ENCODE results near the gene PTGER1.
"Not testable (repeated sequence)": the region's sequence is repeated elsewhere in the genome, so short reads cannot be mapped to it uniquely, and the experiment has no call there.

Gene PTGER1

DNA sequence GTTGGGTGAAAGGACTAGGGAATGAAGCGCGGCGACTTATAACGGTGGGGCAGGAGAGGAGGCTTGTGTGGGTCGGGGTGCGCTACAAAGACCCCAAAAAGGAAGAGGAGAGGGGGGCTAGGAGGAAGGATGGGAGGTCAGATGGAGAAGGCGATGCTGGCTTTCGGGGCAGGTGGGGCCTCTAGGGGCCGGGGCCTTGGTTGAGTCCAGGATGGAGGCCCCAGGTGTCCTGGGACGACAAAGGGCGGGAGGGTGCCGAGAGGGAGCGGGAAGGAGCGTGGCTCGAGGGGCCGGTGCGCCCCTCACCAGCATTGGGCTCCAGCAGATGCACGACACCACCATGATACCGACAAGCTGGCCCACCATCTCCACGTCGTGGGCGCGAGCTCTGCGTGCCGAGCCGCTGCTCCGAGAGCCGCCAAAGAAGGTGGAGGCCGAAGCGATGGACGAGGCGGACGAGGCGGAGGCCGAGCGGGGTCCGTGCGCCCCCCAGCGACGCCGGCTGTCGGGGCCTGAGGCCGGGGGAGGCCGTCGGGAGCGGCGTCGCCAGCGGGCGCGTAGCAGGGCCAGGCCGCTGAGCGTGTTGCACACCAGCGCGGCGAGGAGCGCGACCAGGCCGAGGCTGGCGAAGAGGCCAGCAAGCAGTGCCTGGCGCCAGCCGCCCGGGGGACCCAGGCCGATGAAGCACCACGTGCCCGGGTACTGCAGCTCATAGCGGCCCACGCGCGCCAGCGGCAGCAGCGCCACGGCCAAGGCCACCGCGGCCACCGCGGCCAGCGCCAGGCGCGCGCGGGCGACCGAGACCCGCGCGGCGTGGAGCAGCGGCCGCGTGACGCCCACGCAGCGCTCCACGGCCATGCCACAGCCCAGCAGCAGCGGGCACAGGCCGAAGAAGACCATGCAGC, 1.8 kb downstream of the PTGER1 start:
- no peak for DNase-seq

DNA sequence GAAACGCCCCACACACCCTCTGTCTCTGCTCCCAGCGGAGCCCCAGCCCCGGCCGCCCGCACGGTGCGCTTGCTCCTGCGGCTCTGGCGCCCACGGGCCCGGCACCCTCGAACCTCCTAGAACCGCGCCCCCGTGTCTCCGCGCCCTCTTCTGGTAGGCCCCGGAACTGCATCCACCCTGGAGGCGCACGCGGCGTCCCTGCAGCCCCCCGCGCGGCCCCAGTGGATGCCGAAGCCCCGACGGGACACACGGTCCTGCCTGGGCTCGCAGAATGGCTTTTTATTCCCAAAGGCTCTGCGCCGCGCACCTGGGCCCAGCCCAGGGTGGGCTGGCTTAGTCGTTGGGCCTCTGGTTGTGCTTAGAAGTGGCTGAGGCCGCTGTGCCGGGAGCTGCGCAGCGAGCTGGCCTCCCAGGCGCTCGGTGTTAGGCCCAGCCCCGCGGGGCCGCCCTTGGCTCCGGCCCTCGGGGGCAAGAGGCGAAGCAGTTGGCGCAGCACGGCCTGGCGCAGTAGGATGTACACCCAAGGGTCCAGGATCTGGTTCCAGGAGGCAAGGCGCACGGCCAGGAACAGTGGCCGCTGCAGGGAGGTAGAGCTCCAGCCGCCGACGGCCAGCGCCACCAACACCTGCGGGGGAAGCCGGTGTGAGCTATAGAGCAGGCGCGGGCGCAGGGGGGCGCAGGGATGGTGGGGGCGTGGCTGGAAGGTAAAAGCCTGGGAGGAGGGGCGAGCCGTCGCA, 2.8 kb downstream of the PTGER1 start:
- peak; percentile 74 for DNase-seq

DNA sequence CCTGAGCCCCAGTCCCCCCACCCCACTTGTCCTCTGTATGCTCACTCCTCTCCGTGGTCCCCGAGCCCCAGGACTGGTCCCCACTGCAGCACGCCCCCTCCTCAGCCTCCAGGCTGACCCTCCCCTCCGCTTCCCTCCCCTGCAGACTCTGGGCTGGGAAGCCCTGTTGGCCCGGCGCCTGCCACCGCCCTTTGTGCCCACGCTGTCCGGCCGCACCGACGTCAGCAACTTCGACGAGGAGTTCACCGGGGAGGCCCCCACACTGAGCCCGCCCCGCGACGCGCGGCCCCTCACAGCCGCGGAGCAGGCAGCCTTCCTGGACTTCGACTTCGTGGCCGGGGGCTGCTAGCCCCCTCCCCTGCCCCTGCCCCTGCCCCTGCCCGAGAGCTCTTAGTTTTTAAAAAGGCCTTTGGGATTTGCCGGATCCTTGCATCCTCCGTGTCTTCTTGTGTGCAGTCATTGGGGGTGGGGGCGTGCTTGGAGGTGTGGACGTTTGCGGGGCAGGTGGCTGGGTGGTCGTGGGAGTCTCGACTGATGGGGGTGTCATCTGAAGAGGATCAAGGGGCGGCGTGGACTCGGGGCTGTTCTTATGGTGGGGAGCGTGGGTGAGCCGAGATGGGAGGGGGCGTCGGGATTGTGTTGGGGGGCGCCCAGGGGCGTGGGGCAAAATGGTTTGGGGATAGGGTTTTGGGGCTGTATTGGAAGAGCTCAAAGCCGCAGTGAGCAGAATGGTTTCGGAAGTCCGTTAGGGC, 3.5 kb downstream of the PTGER1 start:
- DNase-seq, result no peak

DNA sequence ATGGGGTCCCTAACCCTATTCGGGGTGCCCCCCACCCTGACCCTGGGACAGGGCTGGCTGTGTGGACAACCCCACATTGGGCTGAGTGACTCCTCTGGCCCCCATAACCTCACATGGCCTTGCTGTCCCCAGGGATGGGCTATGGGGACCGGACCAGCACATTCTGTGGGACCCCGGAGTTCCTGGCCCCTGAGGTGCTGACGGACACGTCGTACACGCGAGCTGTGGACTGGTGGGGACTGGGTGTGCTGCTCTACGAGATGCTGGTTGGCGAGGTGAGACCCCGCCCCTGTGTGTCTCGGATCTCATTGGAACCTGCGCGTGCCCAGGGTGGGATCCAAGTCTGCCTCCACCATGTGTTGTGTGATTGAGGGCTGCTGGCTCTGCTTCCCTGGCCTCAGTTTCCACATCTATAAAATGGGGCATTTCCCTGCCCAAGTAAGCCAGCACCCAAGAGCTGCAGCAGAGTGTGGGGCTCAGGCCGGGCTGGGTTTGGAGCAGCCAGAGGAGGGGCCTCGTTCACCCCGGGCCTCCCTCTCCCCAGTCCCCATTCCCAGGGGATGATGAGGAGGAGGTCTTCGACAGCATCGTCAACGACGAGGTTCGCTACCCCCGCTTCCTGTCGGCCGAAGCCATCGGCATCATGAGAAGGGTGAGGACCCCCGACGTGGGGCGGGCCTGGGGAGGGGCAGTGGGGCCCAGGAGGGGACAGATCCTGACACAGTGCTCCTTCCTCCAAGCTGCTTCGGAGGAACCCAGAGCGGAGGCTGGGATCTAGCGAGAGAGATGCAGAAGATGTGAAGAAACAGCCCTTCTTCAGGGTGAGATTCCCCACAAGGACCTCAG, 4.9 kb downstream of the PTGER1 start:
- DNase-seq, result no peak

DNA sequence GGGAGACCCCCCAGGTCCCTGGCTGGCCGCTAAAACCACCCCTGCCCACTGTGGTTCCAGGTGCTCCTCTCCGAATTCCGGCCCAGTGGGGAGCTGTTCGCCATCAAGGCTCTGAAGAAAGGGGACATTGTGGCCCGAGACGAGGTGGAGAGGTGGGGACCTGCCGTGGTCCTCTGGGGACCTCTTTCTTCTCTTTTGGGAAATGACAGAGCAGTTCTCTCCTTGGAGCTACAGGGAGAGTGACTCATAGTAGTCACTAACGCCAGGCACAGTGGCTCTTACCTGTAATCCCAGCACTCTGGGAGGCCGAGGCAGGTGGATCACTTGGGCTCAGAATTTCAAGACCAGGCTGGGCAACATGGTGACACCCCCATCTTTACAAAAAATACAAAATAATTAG, 7.3 kb downstream of the PTGER1 start:
- no peak for DNase-seq

DNA sequence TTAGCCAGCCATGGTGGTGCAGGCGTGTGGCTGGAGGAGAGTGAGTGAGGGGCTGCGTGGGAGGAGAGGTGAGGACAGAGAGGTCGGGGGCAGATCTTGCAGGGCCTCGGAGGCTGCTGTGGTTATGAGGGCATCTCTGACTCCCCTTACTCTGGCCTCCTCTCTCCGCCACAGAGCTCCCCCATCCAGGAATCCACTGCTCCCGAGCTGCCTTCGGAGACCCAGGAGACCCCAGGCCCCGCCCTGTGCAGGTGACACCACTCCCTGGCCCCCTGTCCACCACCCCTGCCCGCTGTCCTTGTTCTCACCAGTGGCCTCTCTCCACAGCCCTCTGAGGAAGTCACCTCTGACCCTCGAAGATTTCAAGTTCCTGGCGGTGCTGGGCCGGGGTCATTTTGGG, 7.8 kb downstream of the PTGER1 start:
- no peak for DNase-seq

DNA sequence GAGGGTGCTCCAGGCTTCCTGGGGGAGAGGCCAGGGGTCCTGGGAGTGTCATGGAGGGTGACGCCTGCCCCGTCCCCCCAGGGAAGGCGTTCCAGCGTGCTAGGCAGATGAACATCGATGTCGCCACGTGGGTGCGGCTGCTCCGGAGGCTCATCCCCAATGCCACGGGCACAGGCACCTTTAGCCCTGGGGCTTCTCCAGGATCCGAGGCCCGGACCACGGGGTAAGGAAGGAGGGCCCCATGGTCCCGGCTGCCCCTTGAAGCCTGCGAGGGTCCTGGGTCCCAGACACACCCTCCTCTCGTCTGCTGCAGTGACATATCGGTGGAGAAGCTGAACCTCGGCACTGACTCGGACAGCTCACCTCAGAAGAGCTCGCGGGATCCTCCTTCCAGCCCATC, 11.4 kb downstream of the PTGER1 start:
- no peak for DNase-seq

DNA sequence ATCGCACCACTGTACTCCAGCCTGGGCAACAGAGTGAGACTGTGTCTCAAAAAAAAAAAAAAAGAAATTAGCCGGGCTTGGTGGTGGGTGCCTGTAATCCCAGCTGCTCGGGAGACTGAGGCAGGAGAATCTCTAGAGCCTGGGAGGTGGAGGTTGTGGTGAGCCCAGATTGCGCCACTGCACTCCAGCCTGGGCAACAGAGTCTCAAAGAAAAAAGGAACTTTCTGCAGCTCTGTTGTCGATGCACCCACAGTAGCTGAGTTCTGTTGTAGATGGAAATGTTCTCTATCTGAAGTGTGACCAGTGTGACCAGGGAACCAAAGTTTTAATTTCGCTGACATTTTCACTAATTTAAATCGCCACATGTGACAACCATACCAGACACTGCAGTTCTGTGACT, 12.8 kb downstream of the PTGER1 start:
- not testable (repeated sequence) for DNase-seq

DNA sequence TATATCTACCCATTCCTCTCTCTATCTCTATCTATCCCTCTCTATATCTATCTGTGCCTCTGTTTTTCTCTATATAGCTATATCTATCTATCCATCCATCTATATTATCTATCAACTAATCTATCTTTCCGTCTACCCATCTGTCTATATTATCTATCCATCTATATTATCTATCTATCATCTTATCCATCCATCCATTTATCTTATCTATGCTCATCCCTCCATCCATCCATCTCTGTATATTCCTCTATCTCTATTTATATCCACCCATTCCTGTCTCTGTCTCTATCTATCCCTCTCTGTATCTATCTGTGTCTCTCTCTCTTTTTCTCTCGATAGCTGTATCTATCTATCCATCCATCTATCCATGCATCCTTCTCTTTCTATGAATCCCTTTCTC, 14.2 kb downstream of the PTGER1 start:
- DNase-seq, result no peak

DNA sequence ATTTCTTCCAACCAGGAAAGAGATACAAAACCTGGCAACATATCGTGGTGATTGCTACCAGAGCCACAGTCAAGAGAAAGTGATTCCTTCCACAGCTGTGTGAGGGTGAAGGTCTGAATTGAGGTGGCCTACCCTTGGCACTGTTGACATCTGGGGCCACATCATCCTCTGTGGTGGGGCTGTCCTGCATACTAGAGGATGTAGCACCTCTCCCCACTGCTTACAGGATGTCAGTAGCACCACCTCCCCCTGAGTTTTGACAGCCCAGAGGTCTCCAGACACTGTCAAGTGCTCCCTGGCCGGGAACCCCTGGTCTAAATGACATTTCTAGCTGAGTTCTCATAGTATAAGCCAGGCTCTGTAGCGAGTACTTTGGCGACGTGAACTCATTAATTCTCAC, 15.5 kb downstream of the PTGER1 start:
- DNase-seq, result no peak

DNA sequence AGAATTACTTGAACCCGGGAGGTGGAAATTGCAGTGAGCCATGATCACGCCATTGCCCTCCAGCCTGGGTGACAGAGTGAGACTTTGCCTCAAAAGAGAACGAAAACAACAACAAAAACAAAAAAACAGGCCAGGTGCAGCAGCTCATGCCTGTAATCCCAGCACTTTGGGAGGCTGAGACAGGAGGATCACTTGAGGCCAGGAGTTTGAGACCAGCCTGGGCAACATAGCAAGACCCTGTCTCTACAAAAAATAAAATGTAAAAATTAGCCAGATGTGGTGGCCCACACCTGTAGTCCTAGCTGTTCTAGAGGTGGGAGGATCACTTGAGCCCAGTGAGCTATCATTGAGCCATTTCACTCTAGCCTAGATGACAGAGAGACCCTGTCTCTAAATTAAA, 22.9 kb downstream of the PTGER1 start:
- not testable (repeated sequence) for DNase-seq

DNA sequence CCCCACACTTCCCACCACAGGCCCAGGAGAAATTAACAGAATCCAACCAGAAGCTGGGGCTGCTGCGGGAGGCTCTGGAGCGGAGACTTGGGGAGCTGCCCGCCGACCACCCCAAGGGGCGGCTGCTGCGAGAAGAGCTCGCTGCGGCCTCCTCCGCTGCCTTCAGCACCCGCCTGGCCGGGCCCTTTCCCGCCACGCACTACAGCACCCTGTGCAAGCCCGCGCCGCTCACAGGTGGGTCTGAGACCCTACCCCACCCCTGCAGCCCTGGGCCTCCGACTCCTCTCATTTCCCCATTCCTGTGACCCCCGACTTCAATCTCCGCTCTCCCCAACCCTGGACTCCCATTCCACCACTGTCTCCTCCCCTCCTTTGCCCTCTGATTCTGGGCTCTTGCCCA, 24.3 kb downstream of the PTGER1 start:
- DNase-seq, result no peak

DNA sequence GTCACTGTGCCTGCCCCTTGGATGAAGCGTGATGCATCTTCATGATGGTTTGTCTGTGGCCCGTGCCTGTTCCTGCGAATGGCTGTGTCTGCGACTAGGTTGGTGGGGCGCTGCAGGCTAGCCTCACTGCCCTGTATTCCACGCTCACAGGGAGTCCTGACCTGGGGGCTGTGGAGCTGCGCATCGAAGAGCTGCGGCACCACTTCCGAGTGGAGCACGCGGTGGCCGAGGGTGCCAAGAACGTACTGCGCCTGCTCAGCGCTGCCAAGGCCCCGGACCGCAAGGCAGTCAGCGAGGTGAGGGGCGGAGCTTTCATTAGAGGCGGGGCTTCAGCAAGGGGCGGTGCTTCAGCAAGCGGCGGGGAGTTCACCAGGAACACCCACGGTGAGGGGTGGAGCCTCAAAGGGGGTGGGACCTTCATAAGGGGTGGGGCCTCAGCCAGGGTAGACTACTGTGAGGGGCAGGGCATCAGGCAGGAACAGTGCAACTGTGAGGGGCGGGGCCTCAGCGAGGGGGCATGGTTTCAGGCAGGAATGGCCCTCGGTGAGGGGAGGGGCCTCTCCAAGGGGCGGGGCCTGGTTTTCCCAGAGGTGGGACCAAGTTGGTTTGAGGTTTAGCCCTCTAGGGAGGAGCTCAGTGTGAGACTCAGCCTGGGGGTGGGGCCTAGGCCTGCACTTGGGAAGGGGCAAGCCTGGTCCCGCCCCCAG, 24.8 kb downstream of the PTGER1 start:
- DNase-seq, result peak; percentile 23

DNA sequence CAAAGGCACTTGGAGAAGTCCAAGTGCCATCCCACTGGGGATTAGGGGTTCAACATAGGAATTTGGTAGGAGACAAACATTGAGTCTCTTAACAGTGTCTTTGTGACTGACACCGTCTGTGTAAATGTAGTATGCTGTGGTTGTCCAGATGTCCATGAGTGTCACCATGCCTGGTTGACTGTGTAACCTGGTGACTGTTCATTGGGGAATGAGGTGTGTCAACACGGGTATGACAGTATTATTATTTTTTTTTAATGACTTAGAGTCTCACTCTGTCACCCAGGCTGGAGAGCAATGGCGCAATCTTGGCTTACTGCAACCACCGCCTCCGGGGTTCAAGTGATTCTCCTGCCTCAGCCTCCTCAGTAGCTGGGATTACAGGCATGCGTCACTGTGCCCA, 25.8 kb downstream of the PTGER1 start:
- no peak for DNase-seq

DNA sequence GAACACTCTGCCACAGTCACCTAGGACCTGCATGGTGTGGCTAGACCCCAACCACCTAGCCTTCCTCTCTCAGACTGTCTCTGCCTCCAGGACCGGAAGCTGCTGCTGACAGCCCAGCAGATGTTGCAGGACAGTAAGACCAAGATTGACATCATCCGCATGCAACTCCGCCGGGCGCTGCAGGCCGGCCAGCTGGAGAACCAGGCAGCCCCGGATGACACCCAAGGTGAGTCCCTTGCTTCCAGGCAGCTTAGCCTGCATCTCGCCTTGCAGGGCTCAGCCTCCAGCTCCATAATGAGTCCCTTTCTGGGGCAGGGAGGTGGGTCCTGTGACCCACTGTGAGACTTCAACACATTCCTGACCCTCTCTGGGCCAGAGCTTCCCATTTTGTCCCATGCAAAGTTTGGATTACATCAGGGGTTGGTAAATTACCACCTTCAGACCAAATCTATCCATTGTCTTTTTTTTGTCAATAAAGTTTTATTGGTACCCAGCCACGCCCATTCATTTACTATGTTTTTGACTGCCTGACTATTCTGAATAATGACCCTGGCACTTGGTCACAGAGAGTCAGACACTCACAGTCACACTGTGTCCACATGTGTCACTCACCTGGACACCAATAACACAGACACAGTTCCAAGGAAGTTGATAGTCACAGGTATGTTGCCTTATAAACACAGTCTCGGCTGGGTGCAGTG, 28.7 kb downstream of the PTGER1 start:
- no peak for DNase-seq

DNA sequence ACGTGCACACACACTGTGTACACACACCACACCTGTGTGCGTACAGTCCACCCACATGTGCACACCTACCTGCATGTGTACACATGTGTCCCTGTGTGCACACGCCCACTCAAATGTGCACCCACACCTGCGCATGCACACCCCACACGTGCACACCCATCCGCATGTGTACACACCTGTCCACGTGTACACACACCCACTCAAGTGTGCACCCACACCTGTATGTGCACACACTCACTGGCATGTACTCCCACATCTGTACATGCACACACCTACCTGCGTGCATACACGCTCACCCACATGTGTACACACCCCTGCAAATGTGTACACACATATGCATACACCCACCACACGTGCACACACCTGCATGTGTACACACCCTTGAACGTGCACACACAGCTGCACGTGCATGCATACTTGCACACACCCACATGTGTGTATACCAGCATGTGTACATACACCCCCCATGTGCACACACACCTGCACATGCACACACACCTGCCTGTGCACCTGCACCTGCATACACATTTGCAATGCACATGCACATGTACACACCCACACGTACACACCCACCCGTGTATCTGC, 31.4 kb downstream of the PTGER1 start:
- no peak for DNase-seq

DNA sequence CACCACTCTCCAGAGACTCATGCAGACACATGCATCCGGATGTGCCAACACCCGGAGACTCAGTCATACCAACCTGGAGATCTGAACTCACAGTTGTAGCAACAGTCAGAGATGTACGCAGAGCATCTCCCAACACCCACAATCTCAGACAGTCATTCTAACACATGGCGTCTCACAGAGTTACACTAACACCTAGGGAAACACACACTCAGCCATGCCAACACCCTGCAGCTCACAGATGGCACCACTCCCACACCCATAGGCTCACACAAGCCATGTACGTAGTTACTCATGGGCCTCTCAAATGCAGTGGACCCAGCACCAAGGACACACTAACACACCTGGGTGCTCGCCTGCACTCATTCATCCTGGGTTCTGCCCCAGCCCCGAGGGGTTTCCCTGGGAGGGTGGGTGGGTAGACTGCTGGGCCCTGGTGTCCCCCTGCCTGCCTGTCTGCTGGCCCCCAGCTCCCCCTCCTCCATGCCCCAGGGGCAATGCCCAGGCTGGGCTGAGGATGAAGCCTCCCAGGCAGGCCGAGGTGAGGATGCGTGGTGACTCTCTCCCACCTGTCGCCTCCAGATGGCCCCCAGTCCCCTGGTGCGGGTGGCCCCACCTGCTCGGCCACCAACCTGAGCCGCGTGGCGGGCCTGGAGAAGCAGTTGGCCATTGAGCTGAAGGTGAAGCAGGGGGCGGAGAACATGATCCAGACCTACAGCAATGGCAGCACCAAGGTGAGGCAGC, 32.1 kb downstream of the PTGER1 start:
- DNase-seq, result no peak

DNA sequence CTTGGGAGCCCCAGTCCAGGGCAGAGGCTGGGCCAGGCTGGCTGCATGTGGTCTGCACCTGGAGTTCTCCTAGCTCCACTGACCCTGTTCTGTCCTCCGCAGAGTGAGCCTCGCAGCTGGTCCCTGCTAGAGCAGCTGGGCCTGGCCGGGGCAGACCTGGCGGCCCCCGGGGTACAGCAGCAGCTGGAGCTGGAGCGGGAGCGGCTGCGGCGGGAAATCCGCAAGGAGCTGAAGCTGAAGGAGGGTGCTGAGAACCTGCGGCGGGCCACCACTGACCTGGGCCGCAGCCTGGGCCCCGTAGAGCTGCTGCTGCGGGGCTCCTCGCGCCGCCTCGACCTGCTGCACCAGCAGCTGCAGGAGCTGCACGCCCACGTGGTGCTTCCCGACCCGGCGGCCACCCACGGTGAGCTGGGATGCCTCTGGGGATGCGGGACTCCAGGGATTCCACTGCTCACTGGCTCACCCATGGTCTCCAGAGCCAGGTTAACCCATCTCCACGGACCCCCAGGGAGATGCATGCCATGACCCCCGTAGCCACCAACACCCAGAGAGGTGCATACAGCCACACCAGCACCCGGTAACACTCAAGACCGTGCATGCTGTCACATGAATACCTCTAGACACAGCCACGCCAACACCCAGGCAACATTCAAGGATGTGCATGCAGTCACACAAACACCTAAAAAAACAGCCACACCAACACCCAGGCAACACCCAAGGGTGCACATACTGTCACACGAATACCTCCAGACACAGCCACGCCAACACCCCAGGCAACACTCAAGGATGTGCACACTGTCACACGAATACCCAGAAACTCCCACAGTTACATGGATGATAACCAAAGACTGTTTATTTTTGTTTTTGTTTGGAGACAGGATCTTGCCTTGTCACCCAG, 33.9 kb downstream of the PTGER1 start:
- no peak for DNase-seq

DNA sequence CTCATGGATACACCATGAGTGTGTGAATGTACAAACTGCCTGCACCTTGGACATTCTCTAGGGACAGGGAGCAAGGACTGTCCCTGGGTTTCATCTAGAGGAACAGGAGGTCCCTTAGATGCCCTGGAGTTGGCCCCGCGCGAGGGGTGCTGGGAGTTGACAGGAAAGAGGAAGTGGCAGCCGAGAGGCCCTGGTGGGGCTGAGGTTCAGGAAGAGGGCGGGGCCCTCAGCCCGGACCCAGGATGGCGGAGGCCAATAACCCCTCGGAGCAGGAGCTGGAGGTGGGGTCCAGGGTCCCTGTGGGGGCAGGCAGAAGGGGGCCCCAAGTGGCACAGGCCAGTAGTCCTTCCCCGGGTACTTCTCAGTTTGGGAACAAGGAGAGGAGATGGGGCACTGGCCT, 35.1 kb downstream of the PTGER1 start:
- DNase-seq, result peak; percentile 75

All from activated effector memory CD4-positive, alpha-beta T cell treated with Interleukin-2 at 50 U/mL for 16 hours (primary cell).